Neural cell (in vitro differentiated cells): ENCODE data around the gene PPIG.
"Not testable (repeated sequence)": the region's sequence is repeated elsewhere in the genome, so short reads cannot be mapped to it uniquely, and the experiment has no call there.

Experiments
- CTCF ChIP-seq: fragments of 450-650 bp; IDR thresholded peaks from 2 replicates; pipeline ENCODE4 v1.5.1; 2014; ENCODE audit warnings: antibody characterized with exemption, mild to moderate bottlenecking, moderate library complexity; ENCODE audit not compliant: poor library complexity, severe bottlenecking
- EP300 ChIP-seq: fragments of 450-650 bp; conservative IDR thresholded peaks from 2 replicates; pipeline ENCODE4 v1.6.1; 2014; ENCODE audit warnings: antibody characterized with exemption, mild to moderate bottlenecking, moderate library complexity; ENCODE audit not compliant: poor library complexity, severe bottlenecking
- MXI1 ChIP-seq: fragments of 450-650 bp; conservative IDR thresholded peaks from 2 replicates; pipeline ENCODE4 v1.6.1; 2014; ENCODE audit warnings: antibody characterized with exemption, mild to moderate bottlenecking; ENCODE audit not compliant: poor library complexity, severe bottlenecking
- SMC3 ChIP-seq: fragments of 450-650 bp; conservative IDR thresholded peaks from 2 replicates; pipeline ENCODE4 v1.6.1; 2014; ENCODE audit warnings: antibody characterized with exemption, mild to moderate bottlenecking, moderate library complexity; ENCODE audit not compliant: poor library complexity
- TF ChIP-seq, protein P1 (sequence below): IDR thresholded peaks from 2 replicates; pipeline ENCODE4 v1.6.1; 2012; ENCODE audit warnings: borderline replicate concordance

DNA sequence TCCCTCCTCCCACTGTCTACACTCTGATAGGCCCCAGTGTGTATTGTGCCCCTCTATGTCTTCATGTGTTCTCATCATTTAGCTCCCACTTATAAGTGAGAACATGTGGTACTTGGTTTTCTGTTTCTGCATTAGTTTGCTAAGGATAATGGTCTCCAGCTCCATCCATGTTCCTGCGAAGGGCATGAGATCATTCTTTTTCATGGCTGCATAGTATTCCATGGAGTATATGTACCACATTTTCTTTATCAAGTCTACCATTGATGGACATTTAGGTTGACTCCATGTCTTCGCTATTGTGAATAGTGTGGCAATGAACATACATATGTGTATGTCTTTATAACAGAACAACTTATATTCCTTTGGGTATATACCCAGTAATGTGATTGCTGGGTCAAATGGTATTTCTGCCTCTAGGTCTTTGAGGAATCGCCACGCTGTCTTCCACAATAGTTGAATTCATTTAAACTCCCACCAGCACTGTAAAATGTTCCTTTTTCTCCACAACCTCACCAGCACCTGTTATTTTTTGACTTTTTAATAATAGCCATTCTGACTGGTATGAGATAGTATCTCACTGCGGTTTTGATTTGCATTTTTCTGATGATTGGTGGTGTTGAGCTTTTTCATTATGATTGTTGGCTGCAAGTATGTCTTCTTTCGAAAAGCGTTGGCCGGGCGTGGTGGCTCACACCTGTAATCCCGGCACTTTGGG lies 1.4 kb upstream of the PPIG start:
- not testable (repeated sequence) for TF ChIP-seq CTCF, EP300, SMC3, MXI1
- TF ChIP-seq, protein P1, sequence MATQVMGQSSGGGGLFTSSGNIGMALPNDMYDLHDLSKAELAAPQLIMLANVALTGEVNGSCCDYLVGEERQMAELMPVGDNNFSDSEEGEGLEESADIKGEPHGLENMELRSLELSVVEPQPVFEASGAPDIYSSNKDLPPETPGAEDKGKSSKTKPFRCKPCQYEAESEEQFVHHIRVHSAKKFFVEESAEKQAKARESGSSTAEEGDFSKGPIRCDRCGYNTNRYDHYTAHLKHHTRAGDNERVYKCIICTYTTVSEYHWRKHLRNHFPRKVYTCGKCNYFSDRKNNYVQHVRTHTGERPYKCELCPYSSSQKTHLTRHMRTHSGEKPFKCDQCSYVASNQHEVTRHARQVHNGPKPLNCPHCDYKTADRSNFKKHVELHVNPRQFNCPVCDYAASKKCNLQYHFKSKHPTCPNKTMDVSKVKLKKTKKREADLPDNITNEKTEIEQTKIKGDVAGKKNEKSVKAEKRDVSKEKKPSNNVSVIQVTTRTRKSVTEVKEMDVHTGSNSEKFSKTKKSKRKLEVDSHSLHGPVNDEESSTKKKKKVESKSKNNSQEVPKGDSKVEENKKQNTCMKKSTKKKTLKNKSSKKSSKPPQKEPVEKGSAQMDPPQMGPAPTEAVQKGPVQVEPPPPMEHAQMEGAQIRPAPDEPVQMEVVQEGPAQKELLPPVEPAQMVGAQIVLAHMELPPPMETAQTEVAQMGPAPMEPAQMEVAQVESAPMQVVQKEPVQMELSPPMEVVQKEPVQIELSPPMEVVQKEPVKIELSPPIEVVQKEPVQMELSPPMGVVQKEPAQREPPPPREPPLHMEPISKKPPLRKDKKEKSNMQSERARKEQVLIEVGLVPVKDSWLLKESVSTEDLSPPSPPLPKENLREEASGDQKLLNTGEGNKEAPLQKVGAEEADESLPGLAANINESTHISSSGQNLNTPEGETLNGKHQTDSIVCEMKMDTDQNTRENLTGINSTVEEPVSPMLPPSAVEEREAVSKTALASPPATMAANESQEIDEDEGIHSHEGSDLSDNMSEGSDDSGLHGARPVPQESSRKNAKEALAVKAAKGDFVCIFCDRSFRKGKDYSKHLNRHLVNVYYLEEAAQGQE, result not testable (repeated sequence)
